Measurements from ENCODE around the gene STX19.

- no peak for TF ChIP-seq POLR2A (IDR thresholded peaks at IDR 0.05)
- TF ChIP-seq, protein P1, sequence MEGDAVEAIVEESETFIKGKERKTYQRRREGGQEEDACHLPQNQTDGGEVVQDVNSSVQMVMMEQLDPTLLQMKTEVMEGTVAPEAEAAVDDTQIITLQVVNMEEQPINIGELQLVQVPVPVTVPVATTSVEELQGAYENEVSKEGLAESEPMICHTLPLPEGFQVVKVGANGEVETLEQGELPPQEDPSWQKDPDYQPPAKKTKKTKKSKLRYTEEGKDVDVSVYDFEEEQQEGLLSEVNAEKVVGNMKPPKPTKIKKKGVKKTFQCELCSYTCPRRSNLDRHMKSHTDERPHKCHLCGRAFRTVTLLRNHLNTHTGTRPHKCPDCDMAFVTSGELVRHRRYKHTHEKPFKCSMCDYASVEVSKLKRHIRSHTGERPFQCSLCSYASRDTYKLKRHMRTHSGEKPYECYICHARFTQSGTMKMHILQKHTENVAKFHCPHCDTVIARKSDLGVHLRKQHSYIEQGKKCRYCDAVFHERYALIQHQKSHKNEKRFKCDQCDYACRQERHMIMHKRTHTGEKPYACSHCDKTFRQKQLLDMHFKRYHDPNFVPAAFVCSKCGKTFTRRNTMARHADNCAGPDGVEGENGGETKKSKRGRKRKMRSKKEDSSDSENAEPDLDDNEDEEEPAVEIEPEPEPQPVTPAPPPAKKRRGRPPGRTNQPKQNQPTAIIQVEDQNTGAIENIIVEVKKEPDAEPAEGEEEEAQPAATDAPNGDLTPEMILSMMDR (IDR thresholded peaks at IDR 0.05): no peak
Measured at GRCh38 chr3:94063496-94064119, 35.2 kb upstream of the STX19 start.
